A549 (cell line): ENCODE measurements around the gene TFRC. TPM values are rescaled to one million over a fixed set of nuclear protein-coding genes. Genes with fewer than 3 reads are reported as not detected.
"Not testable (repeated sequence)": the region's sequence is repeated elsewhere in the genome, so short reads cannot be mapped to it uniquely, and the experiment has no call there.

ENCODE experiments used
- ATAC-seq, 2 experiments: fragments of 200-7000 bp in 1 of 2; fragments of >200 bp in 1 of 2; cut with Nextera tagmentation in 1 of 2; cut with Tn5 transposase in 1 of 2; 3 replicates each; pipeline versions ENCODE4 v1.8.0 to v1.9.1; 2018 to 2020; ENCODE audit warnings: mild to moderate bottlenecking in 1 of 2, moderate library complexity in 1 of 2
- CTCF ChIA-PET: fragments of 300-600 bp; sonication (Branson Sonifier 250); formaldehyde crosslinking; extraction: SDS; loops from one replicate; lab custom pipeline; 2021; ENCODE audit warnings: antibody characterized with exemption, inconsistent platforms; lab: Yijun Ruan, JAX
- POLR2A ChIA-PET: fragments of 350-600 bp; formaldehyde crosslinking; extraction: SDS; loops from one replicate; lab custom pipeline; 2021; ENCODE audit warnings: antibody characterized with exemption, inconsistent platforms; lab: Yijun Ruan, JAX
- DNase-seq, 2 experiments: peaks; one replicate each; pipeline versions ENCODE4 v3.0.0 to v3.0.0-alpha.2; 2011 to 2016; ENCODE audit warnings: low read depth in 1 of 2, low spot score in 1 of 2
- FAIRE-seq: peaks from 2 replicates; lab custom pipeline; 2011; peaks lifted over from hg19 to GRCh38; lab: Jason Lieb, UNC
- H3K27ac ChIP-seq, 2 experiments: fragments of >200 bp; sonication (Bioruptor Twin); formaldehyde crosslinking; 3 replicates each; pipeline ENCODE4 v1.5.1; 2016 to 2017
- H3K4me1 ChIP-seq: fragments of >200 bp; sonication (Bioruptor Twin); formaldehyde crosslinking; 3 replicates; pipeline ENCODE4 v1.6.1; 2016
- H3K4me2 ChIP-seq: fragments of >200 bp; sonication (Bioruptor Twin); formaldehyde crosslinking; 3 replicates; pipeline ENCODE4 v1.6.1; 2016
- H3K4me3 ChIP-seq: fragments of >200 bp; sonication (Bioruptor Twin); formaldehyde crosslinking; 3 replicates; pipeline ENCODE4 v1.5.1; 2016
- H3K9me3 ChIP-seq: fragments of >200 bp; sonication (Bioruptor Twin); formaldehyde crosslinking; 3 replicates; pipeline ENCODE4 v1.6.1; 2016
- ELK1 ChIP-seq: fragments of 150-350 bp; IDR thresholded peaks from 2 replicates; pipeline ENCODE4 v1.6.1; 2014; ENCODE audit warnings: low read depth, mild to moderate bottlenecking, low read length
- ESRRA ChIP-seq: fragments of 150-350 bp; IDR thresholded peaks from 2 replicates; pipeline ENCODE4 v1.6.1; 2014; ENCODE audit warnings: mild to moderate bottlenecking, low read length, borderline replicate concordance
- FOXS1 ChIP-seq: fragments of 250-450 bp; sonication (Bioruptor Pico); IDR thresholded peaks from 2 replicates; pipeline ENCODE4 v1.5.0; 2020; ENCODE audit warnings: mild to moderate bottlenecking, moderate library complexity
- HDAC2 ChIP-seq: fragments of 200-600 bp; sonication (generic); IDR thresholded peaks from 2 replicates; pipeline ENCODE4 v1.6.1; 2016
- HOXA7 ChIP-seq: fragments of 250-450 bp; sonication (Bioruptor Pico); IDR thresholded peaks from 2 replicates; pipeline ENCODE4 v1.5.0; 2020; ENCODE audit warnings: mild to moderate bottlenecking, moderate library complexity
- HOXB13 ChIP-seq: fragments of 250-450 bp; sonication (Bioruptor Pico); IDR thresholded peaks from 2 replicates; pipeline ENCODE4 v1.5.0; 2020; ENCODE audit warnings: low read depth, mild to moderate bottlenecking, moderate library complexity
- JUN ChIP-seq, 2 experiments: fragments of >200 bp; sonication (Bioruptor Twin); formaldehyde crosslinking; IDR thresholded peaks; 2 replicates in 1 of 2; 3 replicates in 1 of 2; pipeline ENCODE4 v1.6.1; 2016 to 2017
- MAFK ChIP-seq: fragments of 450-650 bp; IDR thresholded peaks from 2 replicates; pipeline ENCODE4 v1.6.1; 2014; ENCODE audit not compliant: partially characterized antibody
- NFE2L2 ChIP-seq: fragments of 150-350 bp; conservative IDR thresholded peaks from 2 replicates; pipeline ENCODE4 v1.6.1; 2014; ENCODE audit warnings: low read length
- NPAS2 ChIP-seq: fragments of 250-450 bp; sonication (Bioruptor Pico); IDR thresholded peaks from 2 replicates; pipeline ENCODE4 v1.8.0; 2022; ENCODE audit warnings: mild to moderate bottlenecking, moderate library complexity, borderline replicate concordance
- NR3C1 ChIP-seq: fragments of >200 bp; sonication (Bioruptor Twin); formaldehyde crosslinking; IDR thresholded peaks from 3 replicates; pipeline ENCODE4 v1.6.1; 2017
- PHF8 ChIP-seq: fragments of 200-600 bp; sonication (generic); IDR thresholded peaks from 2 replicates; pipeline ENCODE4 v1.6.1; 2016; ENCODE audit warnings: low read depth, mild to moderate bottlenecking, antibody characterized with exemption, moderate library complexity, borderline replicate concordance
- POLR2A ChIP-seq: IDR thresholded peaks from 2 replicates; pipeline ENCODE4 v1.6.1; 2012; ENCODE audit warnings: mild to moderate bottlenecking, low read length
- RFX5 ChIP-seq: fragments of 450-650 bp; IDR thresholded peaks from 2 replicates; pipeline ENCODE4 v1.7.1; 2014; ENCODE audit warnings: antibody characterized with exemption, mild to moderate bottlenecking, moderate library complexity
- SMC3 ChIP-seq: fragments of >200 bp; sonication (Bioruptor Twin); formaldehyde crosslinking; IDR thresholded peaks from 3 replicates; pipeline ENCODE4 v1.6.1; 2018; ENCODE audit warnings: inconsistent platforms
- TP53 ChIP-seq: fragments of 250-450 bp; sonication (Bioruptor Pico); IDR thresholded peaks from 2 replicates; pipeline ENCODE4 v1.5.0; 2021; ENCODE audit warnings: mild to moderate bottlenecking, moderate library complexity
- USF2 ChIP-seq: fragments of 450-650 bp; IDR thresholded peaks from 2 replicates; pipeline ENCODE4 v1.6.1; 2014; ENCODE audit warnings: antibody characterized with exemption
- ZSCAN20 ChIP-seq: fragments of 250-450 bp; sonication (Bioruptor Pico); IDR thresholded peaks from 2 replicates; pipeline ENCODE4 v1.8.0; 2022; ENCODE audit warnings: mild to moderate bottlenecking, moderate library complexity
- WGBS: methylation state at CpG from one replicate; pipeline ENCODE4 v1.1.6; 2017; ENCODE audit errors: missing lambda C conversion rate; 5-methylcytosine and 5-hydroxymethylcytosine counted together
- polyA plus RNA-seq, 4 experiments: library from polyadenylated mRNA; depleted of rRNA in 3 of 4; stranded (reverse); fragments of >200 nt; fragmentation: RNase III in 1 of 4; extraction: RNeasy Plus Mini Kit Qiagen cat#74134 plus additional on column Dnase treatment in 1 of 4; gene quantifications; 2 replicates in 3 of 4; 3 replicates in 1 of 4; pipeline ENCODE4 v1.2.3, GENCODE V29; 2011 to 2017
- TF ChIP-seq, protein P1 (sequence below): fragments of >200 bp; sonication (Bioruptor Twin); formaldehyde crosslinking; IDR thresholded peaks from 3 replicates; pipeline ENCODE4 v1.5.1; 2016
- TF ChIP-seq, protein P2 (sequence below): IDR thresholded peaks from 2 replicates; pipeline ENCODE4 v1.6.1; 2012

The TFRC gene
- polyA plus RNA-seq, 2 of the 4 experiments (the other 2 are of a cell fraction) = 132 to 147 TPM

DNA sequence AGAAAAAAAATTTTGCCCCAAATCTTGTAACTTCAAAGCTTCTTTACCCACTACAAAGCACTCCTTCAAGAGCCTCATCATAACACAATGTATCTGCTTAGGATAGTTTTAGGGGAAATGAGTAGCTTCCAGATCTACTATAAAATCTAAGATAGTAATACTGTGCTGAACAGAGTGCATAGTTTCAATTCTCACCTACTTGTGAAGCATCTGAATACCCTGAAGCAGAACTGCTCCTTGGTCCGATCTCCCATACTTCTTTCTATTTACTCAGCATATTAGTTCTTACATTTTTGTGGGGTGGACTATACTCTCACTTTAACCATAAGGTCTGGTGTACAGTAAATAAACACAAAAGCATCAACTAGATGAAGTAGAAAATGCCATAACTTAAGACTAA is 9.6 kb downstream of the TFRC start:
- no peak for FAIRE-seq
- no peak for TF ChIP-seq FOXS1 (CRISPR knock-in tag)
- TF ChIP-seq HOXB13 (CRISPR knock-in tag) = no peak
- TF ChIP-seq NR3C1 = no peak
- TF ChIP-seq NFE2L2 = no peak
- TF ChIP-seq PHF8 = no peak
- DNase-seq = no peak
- 95% methylated on average over 1 of the region's 1 CpG for WGBS
- Histone ChIP-seq H3K4me3 (no peak overlapping the region), H3K4me2 (no peak overlapping the region), H3K27ac (no peak overlapping the region), H3K4me1 (peaks cover 1% of the 10 kb centered on the region; the same call in 1 of the 3 replicates), H3K9me3 (no peaks in the 10 kb centered on the region)
- ChIA-PET CTCF (interaction anchor here (0.9 to 6.0 kb wide), 9 partner anchors 16 to 183 kb away, joined by 3 to 64 read pairs (median 4); no protein-coding TSS in a partner anchor), POLR2A (interaction anchor here (1.8 kb wide), 1 partner anchor 9 kb away, joined by 4 read pairs; no protein-coding TSS in a partner anchor)
- ATAC-seq = no peak

- CTCF ChIA-PET = interaction anchor here (1.0 to 1.9 kb wide), 2 partner anchors 47 to 128 kb away, joined by 3 to 6 read pairs; no protein-coding TSS in a partner anchor
- WGBS = 98% methylated on average over 3 of the region's 4 CpGs
- H3K9me3 ChIP-seq, DNase-seq, POLR2A ChIA-PET, H3K4me3 ChIP-seq, ATAC-seq, H3K4me1 ChIP-seq, H3K27ac ChIP-seq, FAIRE-seq, H3K4me2 ChIP-seq: not testable (repeated sequence)
These were observed 13.1 kb downstream of the TFRC start for GRCh38 chr3:196068812-196069211.

DNA sequence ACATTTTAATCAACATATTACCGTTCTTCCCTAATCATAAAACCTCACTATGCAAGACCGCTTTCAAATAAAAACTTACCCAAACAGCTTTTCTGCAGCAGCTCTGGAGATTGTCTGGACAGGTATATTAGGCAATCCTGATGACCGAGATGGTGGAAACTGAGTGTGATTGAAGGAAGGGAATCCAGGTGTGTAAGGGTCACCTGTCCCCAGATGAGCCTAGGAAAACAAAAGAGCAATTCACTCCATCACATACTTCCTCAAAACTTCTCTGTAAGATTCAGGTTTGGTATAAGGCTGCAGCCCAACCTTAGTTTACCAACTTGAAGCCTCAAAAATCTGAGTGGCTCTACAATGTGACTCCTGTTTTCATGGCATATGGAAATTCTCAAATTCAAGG is 14.5 kb downstream of the TFRC start:
- 72% methylated on average over 3 of the region's 3 CpGs for WGBS
- no peak for FAIRE-seq
- ChIA-PET POLR2A (no interaction called here), CTCF (interaction anchor here (0.9 to 1.9 kb wide), 2 partner anchors 22 to 129 kb away, joined by 3 to 6 read pairs; no protein-coding TSS in a partner anchor)
- no peak overlapping the region for H3K4me2 ChIP-seq
- no peak for ATAC-seq
- H3K4me1 ChIP-seq = peaks cover 6% of the 10 kb centered on the region; the same call in 1 of the 3 replicates
- DNase-seq = no peak
- H3K27ac ChIP-seq = no peak overlapping the region
- H3K9me3 ChIP-seq = no peaks in the 10 kb centered on the region
- no peak overlapping the region for H3K4me3 ChIP-seq
- TF ChIP-seq TP53 (CRISPR knock-in tag) (no peak), SMC3 (no peak), NPAS2 (CRISPR knock-in tag) (no peak), MAFK (no peak), RFX5 (no peak), HDAC2 (no peak), JUN (IDR thresholded peaks at IDR 0.05) (no peak), ESRRA (no peak), POLR2A (no peak), HOXA7 (CRISPR knock-in tag) (no peak), HOXB13 (CRISPR knock-in tag) (no peak), ZSCAN20 (CRISPR knock-in tag) (no peak), ELK1 (no peak), USF2 (no peak)
- TF ChIP-seq, protein P1, sequence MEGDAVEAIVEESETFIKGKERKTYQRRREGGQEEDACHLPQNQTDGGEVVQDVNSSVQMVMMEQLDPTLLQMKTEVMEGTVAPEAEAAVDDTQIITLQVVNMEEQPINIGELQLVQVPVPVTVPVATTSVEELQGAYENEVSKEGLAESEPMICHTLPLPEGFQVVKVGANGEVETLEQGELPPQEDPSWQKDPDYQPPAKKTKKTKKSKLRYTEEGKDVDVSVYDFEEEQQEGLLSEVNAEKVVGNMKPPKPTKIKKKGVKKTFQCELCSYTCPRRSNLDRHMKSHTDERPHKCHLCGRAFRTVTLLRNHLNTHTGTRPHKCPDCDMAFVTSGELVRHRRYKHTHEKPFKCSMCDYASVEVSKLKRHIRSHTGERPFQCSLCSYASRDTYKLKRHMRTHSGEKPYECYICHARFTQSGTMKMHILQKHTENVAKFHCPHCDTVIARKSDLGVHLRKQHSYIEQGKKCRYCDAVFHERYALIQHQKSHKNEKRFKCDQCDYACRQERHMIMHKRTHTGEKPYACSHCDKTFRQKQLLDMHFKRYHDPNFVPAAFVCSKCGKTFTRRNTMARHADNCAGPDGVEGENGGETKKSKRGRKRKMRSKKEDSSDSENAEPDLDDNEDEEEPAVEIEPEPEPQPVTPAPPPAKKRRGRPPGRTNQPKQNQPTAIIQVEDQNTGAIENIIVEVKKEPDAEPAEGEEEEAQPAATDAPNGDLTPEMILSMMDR = no peak
- TF ChIP-seq, protein P2, sequence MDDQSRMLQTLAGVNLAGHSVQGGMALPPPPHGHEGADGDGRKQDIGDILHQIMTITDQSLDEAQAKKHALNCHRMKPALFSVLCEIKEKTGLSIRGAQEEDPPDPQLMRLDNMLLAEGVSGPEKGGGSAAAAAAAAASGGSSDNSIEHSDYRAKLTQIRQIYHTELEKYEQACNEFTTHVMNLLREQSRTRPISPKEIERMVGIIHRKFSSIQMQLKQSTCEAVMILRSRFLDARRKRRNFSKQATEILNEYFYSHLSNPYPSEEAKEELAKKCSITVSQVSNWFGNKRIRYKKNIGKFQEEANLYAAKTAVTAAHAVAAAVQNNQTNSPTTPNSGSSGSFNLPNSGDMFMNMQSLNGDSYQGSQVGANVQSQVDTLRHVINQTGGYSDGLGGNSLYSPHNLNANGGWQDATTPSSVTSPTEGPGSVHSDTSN = no peak
